Lower leg skin (tissue), 4 donors: ENCODE measurements around the gene GPR78. TPM values are rescaled to one million over a fixed set of nuclear protein-coding genes. Genes with fewer than 3 reads are reported as not detected.

Source experiments
- DNase-seq, 2 donors: peaks; one replicate each; pipeline ENCODE4 v3.0.0-alpha.2; 2019; ENCODE audit warnings: low spot score in 2 of 2
- H3K4me3 ChIP-seq: fragments of 200-600 bp; sonication (generic); 2 replicates; pipeline ENCODE4 v1.5.1; 2017; ENCODE audit warnings: mild to moderate bottlenecking, low read depth; ENCODE audit not compliant: poor library complexity, severe bottlenecking
- CTCF ChIP-seq, 3 donors: fragments of 450-650 bp; IDR thresholded peaks; one replicate each; pipeline ENCODE4 v1.5.1; 2016; ENCODE audit warnings: antibody characterized with exemption in 3 of 3, mild to moderate bottlenecking in 3 of 3, moderate library complexity in 2 of 3
- POLR2A ChIP-seq, 2 donors: fragments of 450-650 bp; IDR thresholded peaks; one replicate each; pipeline ENCODE4 v1.6.1; 2016 to 2017; ENCODE audit warnings: antibody characterized with exemption in 2 of 2, mild to moderate bottlenecking in 1 of 2, moderate library complexity in 1 of 2
- WGBS, 2 donors: methylation state at CpG; one replicate each; pipeline ENCODE4 v1.1.5; 2018; 5-methylcytosine and 5-hydroxymethylcytosine counted together
- intact Hi-C: fragments of 100-400 bp; cut with DNase I; formaldehyde crosslinking; loops from one replicate; pipeline ENCODE4 v1.15.0; 2023; ENCODE audit warnings: low total_unique reads
- total RNA-seq, 4 donors: library from RNA; depleted of rRNA; stranded (reverse); fragments of >200 nt; gene quantifications; one replicate each; pipeline ENCODE4 v1.1.0, GENCODE V29; 2016

The GPR78 gene
- total RNA-seq, 4 donors from 2014 or later = not detected

GRCh38 chr4:8556341-8557150 is 23.6 kb upstream of the GPR78 start:
- H3K4me3 ChIP-seq = no peak overlapping the region
- intact Hi-C loops = no loop called here
- DNase-seq = no peak
- WGBS, 2 donors = 72 to 73% methylated on average over 17 of the region's 17 CpGs
- TF ChIP-seq POLR2A (IDR thresholded peaks at IDR 0.05) (no peak), CTCF (IDR thresholded peaks at IDR 0.05) (no peak)

GRCh38 chr4:8557151-8558076 is 22.8 kb upstream of the GPR78 start:
- no peak for TF ChIP-seq POLR2A (IDR thresholded peaks at IDR 0.05)
- TF ChIP-seq CTCF (IDR thresholded peaks at IDR 0.05) = no peak
- no peak for DNase-seq
- intact Hi-C loops = no loop called here
- no peak overlapping the region for H3K4me3 ChIP-seq
- 84 to 86% methylated on average over 21 of the region's 21 CpGs for WGBS, 2 donors

- no peak for TF ChIP-seq POLR2A (IDR thresholded peaks at IDR 0.05)
- no peak overlapping the region for H3K4me3 ChIP-seq
- intact Hi-C loops = no loop called here
- no peak for DNase-seq
- 80 to 85% methylated on average over 19 to 21 of the region's 21 CpGs for WGBS, 2 donors
Observed at GRCh38 chr4:8558080-8558960, 21.9 kb upstream of the GPR78 start.

- intact Hi-C loops = no loop called here
- 90 to 93% methylated on average over 11 of the region's 11 CpGs for WGBS, 2 donors
- H3K4me3 ChIP-seq = no peak overlapping the region
Observed at GRCh38 chr4:8559011-8559410, 21.2 kb upstream of the GPR78 start.

GRCh38 chr4:8559524-8560264 is 20.5 kb upstream of the GPR78 start:
- DNase-seq = no peak
- no peak overlapping the region for H3K4me3 ChIP-seq
- TF ChIP-seq POLR2A (IDR thresholded peaks at IDR 0.05) = no peak
- no peak for TF ChIP-seq CTCF (IDR thresholded peaks at IDR 0.05)
- WGBS, 2 donors = 86% methylated on average over 12 of the region's 12 CpGs
- intact Hi-C loops = no loop called here

More at GRCh38 chr4:8559011-8559410, 21.2 kb upstream of the GPR78 start:
- DNase-seq = no peak
- TF ChIP-seq POLR2A (IDR thresholded peaks at IDR 0.05) (no peak), CTCF (IDR thresholded peaks at IDR 0.05) (no peak)
